GM18909 (cell line): ENCODE results near the gene MAP3K5.
"Not testable (repeated sequence)": the region's sequence is repeated elsewhere in the genome, so short reads cannot be mapped to it uniquely, and the experiment has no call there.

Experiments
- ATAC-seq: cut with Tn5 transposase; IDR thresholded peaks from one replicate; pipeline ENCODE4 v1.9.1; 2021; ENCODE audit warnings: mild to moderate bottlenecking; ENCODE audit not compliant: unreplicated experiment, poor library complexity

MAP3K5 gene

DNA sequence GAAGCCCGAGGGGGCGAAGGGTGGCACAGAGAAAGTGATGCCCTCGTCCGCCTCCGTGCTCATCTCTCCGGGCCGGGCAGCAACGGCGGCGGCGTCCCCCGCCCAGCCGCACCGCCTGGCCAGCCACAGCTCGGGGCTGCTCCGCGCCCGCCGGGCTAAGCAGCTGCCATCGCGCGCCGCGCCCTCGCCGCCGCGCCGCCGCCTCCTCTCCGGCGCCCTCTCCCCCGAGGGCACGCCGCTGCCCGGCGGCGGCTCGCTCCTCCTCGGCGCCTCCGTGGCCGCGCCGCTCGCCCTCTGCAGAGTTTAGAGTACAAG, 225 bp downstream of the MAP3K5 start:
- ATAC-seq, result peak; percentile 0

GRCh38 chr6:136791296-136792094, 782 bp downstream of the MAP3K5 start:
- peak; percentile 28 for ATAC-seq

DNA sequence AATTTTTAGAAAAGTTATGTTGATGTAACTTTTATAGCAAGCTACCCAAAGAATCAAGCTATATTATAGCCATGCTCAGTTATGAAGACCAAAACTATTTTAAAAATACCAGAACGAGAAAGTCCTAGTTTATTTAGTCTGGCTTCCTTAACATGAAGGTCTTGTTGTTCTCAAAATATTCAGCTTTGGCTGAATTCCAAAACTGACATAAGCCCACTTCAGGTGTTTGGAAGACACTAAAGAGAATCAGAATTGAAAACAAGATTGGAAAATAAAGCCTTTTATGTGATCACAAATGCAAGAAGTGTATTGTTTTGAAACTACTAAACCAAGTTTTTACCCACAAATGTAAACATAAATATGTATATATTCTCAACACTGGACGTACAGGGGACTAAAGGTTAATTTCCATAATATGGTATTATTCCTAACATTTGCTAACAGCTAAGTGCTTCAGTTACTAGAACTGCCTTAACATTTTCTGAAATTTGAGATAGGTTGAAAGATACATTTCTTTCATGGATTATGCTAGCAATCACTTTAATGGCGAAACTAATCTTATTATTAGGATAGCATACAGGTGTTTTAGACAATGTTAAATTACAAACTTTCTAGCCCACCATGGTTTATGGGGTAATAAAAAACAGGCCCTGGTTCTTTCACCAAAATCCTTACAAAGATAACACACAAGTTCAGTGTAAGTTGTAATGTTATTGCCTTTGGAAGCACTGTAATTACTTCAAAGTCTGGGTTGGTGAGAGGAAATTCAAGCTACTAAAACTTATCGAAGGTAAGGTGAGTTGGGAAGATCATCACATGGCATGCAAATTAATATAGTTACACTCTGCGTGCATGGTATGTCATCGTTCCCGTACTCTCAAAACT, 1.6 kb downstream of the MAP3K5 start:
- ATAC-seq, result no peak

DNA sequence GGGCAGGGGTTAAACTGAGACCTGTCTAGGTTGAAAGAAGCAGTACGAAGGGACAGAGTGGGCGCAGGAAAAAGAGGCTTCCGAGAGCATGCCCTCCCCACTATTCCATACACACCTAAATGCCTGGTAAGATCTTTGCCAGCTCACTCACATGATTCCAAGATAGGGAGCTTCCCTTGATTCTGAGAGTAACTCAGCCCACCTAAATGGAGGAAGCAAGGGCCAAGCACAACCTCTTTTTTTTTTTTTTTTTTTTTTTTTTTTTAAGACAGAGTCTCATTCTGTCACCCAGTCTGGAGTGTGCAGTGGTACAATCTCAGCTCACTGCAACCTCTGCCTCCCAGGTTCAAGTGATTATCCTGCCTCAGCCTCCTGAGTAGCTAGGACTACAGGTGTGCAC, 2.8 kb downstream of the MAP3K5 start:
- not testable (repeated sequence) for ATAC-seq

DNA sequence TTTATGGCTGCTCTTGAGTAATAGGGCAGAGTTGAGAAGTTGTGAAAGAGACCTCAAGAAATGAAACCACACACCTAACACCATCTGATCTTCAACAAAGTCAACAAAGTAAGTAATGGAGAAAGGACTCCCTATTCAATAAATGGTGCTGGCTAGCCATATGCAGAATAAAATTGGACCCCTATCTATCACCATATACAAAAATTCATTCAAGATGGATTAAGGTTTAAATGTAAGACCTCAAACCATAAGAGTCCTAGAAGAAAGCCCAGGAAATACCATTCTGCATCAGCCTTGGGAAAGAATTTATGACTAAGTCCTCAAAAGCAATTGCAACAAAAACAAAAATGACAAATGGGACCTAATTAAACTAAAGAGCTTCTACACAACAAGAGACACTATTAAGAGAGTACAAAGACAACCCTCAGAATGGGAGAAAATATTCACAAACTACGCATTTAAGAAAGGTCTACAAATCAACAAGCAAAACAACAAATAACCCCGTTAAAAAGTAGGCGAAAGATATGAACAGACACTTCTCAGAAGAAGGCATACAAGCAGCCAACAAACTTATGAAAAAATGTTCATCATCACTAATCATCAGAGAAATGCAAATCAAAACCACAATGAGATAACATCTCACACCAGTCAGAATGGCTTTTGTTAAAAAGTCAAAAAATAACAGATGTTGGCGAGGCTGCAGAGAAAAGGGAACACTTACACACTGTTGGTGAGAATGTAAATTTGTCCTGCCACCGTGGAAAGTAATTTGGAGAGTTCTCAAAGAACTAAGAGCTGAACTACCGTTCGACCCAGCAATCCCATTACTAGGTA, 4.0 kb downstream of the MAP3K5 start:
- no peak for ATAC-seq

- no peak for ATAC-seq
Observed at GRCh38 chr6:136787726-136788068, 4.6 kb downstream of the MAP3K5 start.

DNA sequence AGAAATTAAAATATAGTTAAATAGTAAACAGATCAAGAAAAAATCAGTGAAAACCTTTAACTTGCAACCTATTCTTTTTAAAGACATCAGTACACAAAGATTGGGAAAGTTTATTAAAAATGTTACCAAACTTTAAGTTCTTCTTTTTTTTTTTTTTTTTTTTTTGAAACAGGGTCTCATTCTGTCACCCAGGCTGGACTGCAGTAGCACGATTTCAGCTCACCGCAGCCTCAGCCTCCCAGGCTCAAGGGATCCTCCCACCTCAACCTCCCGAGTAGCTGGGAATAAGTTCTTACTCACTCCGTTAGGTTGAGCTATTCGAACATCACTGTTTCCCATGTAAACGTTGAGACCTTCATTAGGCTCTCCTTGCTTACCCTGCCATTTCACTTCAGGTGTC, 5.6 kb downstream of the MAP3K5 start:
- no peak for ATAC-seq

DNA sequence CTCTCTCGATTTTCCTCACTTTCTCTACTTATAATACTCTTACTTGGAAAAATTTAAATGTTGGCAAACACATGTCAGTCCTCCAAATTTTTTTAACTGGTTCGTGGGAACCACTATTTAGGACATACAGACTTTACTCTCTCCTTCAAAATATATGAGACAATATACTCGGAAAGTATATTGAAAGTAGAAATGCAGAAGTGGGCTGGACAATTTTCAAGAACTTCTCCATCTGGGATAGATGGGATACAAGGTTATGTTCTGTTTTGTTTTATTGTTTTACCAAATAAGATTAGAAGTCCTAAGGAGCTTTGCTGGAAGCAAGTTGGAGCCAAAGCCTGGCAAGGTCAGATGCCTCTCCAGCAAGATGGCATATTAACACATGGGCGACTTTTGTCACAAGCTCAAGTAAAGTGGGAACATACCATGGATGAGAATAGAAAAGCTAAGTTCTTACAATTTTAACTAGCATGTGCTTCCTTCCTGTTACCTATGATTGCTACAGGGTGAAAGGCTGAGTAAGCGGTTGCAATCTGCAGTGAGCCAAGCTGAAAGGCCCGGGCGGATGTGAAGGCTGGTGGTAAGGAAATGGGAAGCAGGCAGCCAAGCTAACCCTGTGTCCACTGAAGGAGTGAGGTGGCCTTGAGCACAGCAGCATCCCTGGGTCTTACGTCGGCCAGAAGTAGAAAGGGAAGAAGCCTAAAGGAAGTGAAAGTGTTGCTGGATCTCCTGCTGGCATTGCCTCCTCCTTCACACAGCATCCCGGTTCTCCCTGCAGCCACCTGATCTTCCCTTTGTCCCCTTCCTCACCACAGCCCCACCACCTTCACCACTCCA, 7.1 kb downstream of the MAP3K5 start:
- ATAC-seq, result peak; percentile 49

- no peak for ATAC-seq
Observed at GRCh38 chr6:136784271-136784664, 8.0 kb downstream of the MAP3K5 start.

DNA sequence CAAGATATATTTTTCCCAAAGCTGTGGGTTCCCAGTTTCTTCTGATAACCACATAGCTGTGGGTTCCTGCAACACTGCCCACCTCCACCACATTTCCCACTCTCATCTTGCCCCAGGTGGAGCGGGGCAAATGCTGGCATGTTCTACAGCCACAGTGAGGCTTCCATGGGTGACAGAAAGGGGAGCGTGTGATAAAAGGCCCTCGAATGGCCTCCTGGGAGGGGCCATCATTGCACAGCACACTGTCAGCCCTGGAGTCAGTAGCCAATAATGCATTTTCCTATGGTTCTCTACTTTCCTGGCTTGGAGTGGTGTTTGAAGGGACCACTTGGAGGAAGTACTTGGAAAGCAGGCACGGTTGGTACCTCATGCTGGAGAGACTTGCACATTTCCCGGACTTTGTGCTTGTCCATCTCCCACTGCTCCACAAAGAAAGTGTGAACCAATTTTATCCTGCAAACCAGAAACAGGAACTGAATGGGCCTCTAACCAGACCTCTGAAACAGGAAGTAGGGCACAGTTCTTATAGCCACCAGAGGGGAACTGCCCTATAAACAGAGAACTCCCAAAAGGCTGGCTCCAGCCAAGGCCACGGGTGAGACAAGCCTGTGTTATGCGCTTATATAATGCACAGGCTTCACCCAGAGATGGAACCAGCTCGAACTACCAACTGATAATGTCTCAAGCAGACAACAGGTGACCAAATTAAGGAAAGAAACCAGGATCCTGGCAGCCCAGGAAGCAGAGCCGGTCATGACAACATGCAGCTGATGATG, 8.6 kb downstream of the MAP3K5 start:
- ATAC-seq, result peak; percentile 84

DNA sequence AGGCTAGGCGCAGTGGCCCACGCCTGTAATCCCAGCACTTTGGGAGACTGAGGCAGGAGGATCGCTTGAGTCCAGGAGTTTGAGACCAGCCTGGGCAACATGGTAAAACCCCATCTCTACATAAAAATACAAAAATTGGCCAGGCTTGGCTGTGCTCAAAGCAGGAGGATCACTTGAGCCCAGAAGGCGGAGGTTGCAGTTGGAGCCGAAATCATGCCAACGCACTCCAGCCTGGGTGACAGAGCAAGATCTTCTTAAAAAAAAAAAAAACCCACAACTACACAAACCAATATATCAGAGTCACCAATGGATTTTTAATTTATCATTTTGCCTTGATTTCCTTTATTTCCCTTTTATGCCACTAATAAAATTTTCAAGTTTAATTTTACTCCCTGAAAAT, 9.3 kb downstream of the MAP3K5 start:
- ATAC-seq, result no peak

- ATAC-seq, result no peak
Observed at GRCh38 chr6:136782021-136782770, 10.1 kb downstream of the MAP3K5 start.

DNA sequence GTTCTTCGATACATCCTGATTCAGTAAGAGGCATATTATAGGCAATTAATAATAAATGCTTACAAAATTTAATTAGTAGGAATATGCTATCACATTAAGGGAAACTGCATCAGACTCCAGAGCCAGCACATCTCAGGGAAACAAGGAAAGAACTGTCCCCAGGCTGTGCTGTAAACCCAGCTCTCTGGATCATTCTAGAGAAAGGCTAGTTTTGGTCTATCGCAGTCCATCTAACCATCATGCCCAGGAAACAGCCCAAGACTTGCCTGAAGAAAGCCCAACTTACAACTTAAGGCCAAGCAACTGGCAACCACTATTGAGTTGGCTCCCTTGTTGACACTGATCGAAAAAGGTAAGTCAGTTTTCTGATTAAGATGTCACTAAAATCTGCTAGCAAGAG, 11.3 kb downstream of the MAP3K5 start:
- ATAC-seq, result no peak

DNA sequence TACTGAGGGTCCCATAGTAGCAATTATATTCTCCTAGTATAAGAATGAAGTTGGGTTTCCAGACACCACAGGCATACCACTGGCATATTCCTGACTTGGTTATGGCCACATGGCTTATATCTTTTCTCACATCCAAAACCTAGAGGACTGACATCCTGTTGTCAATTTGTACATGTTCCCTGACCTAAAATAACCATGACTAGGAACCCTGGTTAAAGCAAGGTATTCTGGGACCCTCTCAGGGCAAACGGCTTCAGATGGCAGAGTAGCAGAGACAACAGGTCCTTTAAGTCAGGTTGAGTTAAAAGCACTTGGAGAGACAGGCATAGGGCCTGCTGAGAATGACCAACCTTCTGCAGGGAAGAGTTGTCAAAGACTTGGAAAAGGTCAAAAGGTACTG, 12.6 kb downstream of the MAP3K5 start:
- no peak for ATAC-seq

DNA sequence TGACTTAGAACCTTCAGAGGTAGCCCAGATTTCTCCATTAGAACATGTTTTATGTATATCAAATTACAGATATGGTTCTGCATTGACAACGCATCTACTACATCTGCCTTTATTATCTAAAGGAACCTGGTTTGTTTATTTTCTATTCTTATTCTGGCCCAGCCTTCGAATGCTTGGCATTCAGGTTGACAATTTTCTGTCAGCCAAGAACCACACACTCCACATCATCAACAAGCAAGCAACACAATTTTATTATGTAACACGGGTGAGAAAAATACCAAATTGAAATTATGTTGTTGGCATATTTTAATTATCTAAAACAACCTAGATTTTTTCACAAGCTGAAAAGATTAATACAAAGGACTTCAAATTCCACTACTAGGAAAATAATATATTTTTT, 14.6 kb downstream of the MAP3K5 start:
- ATAC-seq, result no peak

DNA sequence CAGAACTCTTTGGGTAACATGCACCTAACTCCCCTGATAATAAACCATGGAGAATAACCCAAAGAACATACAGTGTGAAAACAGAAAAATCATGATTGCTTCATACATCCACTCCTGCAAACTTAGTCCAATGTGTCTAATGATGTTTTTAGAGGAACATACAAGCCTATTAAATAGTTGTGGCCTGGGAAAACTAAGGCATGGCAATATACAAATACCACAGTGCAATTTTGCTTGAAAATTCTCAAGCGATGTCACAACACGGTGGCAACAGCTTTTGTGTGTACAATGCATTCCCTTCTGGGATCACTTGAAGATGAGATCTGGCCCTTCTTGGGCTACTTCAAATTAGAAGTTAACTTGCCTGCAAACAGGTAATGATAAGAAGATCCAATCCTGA, 16.7 kb downstream of the MAP3K5 start:
- ATAC-seq, result no peak

DNA sequence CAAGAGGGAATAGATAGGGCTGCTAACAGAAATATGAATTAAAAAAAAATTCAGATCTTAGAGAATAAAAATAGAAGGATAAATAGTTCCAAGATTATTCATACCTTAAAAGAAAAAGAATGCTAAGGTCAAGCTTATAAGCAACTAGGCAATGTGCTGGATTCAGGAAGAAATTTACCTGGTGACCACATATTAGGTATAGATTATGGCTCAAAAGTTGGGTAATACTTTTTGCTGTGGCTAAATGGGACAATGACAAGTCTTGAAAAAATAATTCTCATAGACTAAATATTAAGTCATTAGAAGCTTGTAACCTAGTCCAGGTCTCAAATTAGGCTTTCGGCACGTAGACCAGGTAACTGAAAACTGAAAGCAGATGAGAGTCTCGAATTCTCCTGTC, 17.2 kb downstream of the MAP3K5 start:
- ATAC-seq, result no peak

DNA sequence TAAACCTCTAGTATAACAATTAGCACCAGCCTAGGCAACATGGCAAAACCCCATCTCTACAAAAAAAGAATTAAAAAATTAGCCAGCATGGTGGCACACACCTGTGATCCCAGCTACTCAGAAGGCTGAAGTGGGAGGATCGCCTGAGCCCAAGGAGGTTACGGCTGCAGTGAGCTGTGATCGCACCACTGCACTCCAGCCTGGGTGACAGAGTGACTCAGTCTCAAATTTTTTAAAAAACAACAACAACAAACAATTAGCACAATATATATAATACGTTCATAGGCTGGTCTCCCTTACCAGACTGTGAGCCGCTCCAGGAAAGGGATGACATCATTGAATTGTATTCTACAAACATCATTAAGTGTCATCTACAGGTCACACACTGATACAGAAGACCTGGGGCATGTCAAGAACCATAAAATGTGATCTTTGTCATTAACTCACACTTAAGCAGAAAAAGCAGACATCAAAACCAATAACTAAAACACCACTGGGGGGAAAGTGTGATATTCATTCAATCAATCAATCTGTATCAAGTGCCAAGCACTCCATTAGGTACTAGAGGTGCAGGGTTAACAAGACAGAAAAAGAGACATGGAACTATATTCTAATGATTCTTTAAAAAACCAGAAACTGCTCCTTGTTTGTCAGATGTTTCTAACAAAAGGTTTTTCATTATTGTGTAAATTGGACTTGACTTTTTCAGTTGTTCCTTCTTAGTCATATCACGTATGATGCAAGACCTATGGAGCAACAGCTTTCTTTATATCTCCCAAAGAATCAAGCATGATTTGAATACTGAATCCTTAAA, 17.8 kb downstream of the MAP3K5 start:
- no peak for ATAC-seq
